HepG2 (cell line): ENCODE data around the gene HDGFL2. TPM values are rescaled to one million over a fixed set of nuclear protein-coding genes. Genes with fewer than 3 reads are reported as not detected.
A peak's percentile ranks its signal among the peaks of the same experiment; 100 is the strongest.

Experiments used
- AKNA ChIP-seq: sonication (generic); formaldehyde crosslinking; IDR thresholded peaks from 2 replicates; pipeline ENCODE4 v1.4.0; 2020; ENCODE audit warnings: missing genetic modification reagents, borderline replicate concordance
- ATF1 ChIP-seq: IDR thresholded peaks from 2 replicates; pipeline ENCODE4 v1.6.1; 2016; ENCODE audit warnings: mild to moderate bottlenecking, control low read depth
- CREB1 ChIP-seq, 2 experiments: fragments of 450-650 bp in 1 of 2; IDR thresholded peaks; 2 replicates each; pipeline ENCODE4 v1.6.1; 2016 to 2017; ENCODE audit warnings: control low read depth in 1 of 2, mild to moderate bottlenecking in 1 of 2, missing compliant biosample characterization in 1 of 2, missing genetic modification characterization in 1 of 2
- JUN ChIP-seq: sonication (generic); formaldehyde crosslinking; IDR thresholded peaks from 2 replicates; pipeline ENCODE4 v1.4.0; 2020; ENCODE audit warnings: mild to moderate bottlenecking, missing genetic modification reagents
- KAT2B ChIP-seq: fragments of 150-350 bp; IDR thresholded peaks from 2 replicates; pipeline ENCODE4 v1.6.1; 2014; ENCODE audit warnings: low read depth, low read length, borderline replicate concordance
- RBM22 ChIP-seq: fragments of 200-400 bp; formaldehyde crosslinking; optimal IDR thresholded peaks from 2 replicates; pipeline ENCODE3; 2017; ENCODE audit warnings: mild to moderate bottlenecking, low read length, moderate library complexity
- SIX1 ChIP-seq: sonication (generic); formaldehyde crosslinking; IDR thresholded peaks from 2 replicates; pipeline ENCODE4 v1.4.0; 2020; ENCODE audit warnings: missing genetic modification reagents, borderline replicate concordance
- SOX6 ChIP-seq, 2 experiments: fragments of 450-650 bp in 1 of 2; sonication (generic) in 1 of 2; formaldehyde crosslinking in 1 of 2; IDR thresholded peaks; 2 replicates each; pipeline versions ENCODE4 v1.4.0 to v1.6.1; 2017 to 2020; ENCODE audit warnings: antibody characterized with exemption in 1 of 2, mild to moderate bottlenecking in 1 of 2, missing genetic modification reagents in 1 of 2
- ZMYM4 ChIP-seq: sonication (generic); formaldehyde crosslinking; IDR thresholded peaks from 2 replicates; pipeline ENCODE4 v1.8.1; 2023; ENCODE audit warnings: mild to moderate bottlenecking, missing genetic modification reagents
- ZNF124 ChIP-seq: sonication (generic); formaldehyde crosslinking; IDR thresholded peaks from 2 replicates; pipeline ENCODE4 v1.4.0; 2020; ENCODE audit warnings: missing genetic modification reagents
- ZNF337 ChIP-seq: sonication (generic); formaldehyde crosslinking; IDR thresholded peaks from 2 replicates; pipeline ENCODE4 v1.5.1; 2020; ENCODE audit warnings: missing genetic modification reagents, low read depth, mild to moderate bottlenecking, borderline replicate concordance
- ZNF34 ChIP-seq: sonication (generic); formaldehyde crosslinking; IDR thresholded peaks from 2 replicates; pipeline ENCODE4 v1.4.0; 2020; ENCODE audit warnings: mild to moderate bottlenecking, missing genetic modification reagents, borderline replicate concordance
- ZNF549 ChIP-seq: sonication (generic); formaldehyde crosslinking; IDR thresholded peaks from 2 replicates; pipeline ENCODE4 v1.5.0; 2020; ENCODE audit warnings: missing genetic modification reagents
- ZNF557 ChIP-seq: sonication (generic); formaldehyde crosslinking; IDR thresholded peaks from 2 replicates; pipeline ENCODE4 v1.4.0; 2020; ENCODE audit warnings: missing genetic modification reagents
- ZNF605 ChIP-seq: sonication (generic); formaldehyde crosslinking; IDR thresholded peaks from 2 replicates; pipeline ENCODE4 v1.8.0; 2022; ENCODE audit warnings: mild to moderate bottlenecking, missing genetic modification reagents
- ZNF619 ChIP-seq: sonication (generic); formaldehyde crosslinking; IDR thresholded peaks from 2 replicates; pipeline ENCODE4 v1.4.0; 2020; ENCODE audit warnings: mild to moderate bottlenecking, missing genetic modification reagents
- ZNF770 ChIP-seq: sonication (generic); formaldehyde crosslinking; IDR thresholded peaks from 2 replicates; pipeline ENCODE4 v1.5.0; 2020; ENCODE audit warnings: mild to moderate bottlenecking, missing genetic modification reagents
- polyA plus RNA-seq, 8 experiments: library from polyadenylated mRNA; depleted of rRNA in 3 of 8; stranded (reverse) in 7 of 8; unstranded in 1 of 8; fragments of >200 nt; fragmentation: Illumina TruSeq in 4 of 8; extraction: Trizol in 4 of 8; gene quantifications; 2 replicates each; pipeline versions ENCODE4 v1.2.1 to v1.2.3, GENCODE V29; 2011 to 2016; ENCODE audit warnings: low read depth in 4 of 8, missing spikeins in 1 of 8, mixed read lengths in 1 of 8; ENCODE audit not compliant: insufficient read depth in 1 of 8
- total RNA-seq, 5 experiments: library from RNA; depleted of rRNA; stranded (reverse); fragments of >200 nt; fragmentation: Illumina TruSeq; extraction: Trizol; gene quantifications; 2 replicates each; pipeline ENCODE4 v1.2.3, GENCODE V29; 2016; ENCODE audit warnings: low read depth in 1 of 5
- TF ChIP-seq, protein P1 (sequence below): sonication (generic); formaldehyde crosslinking; IDR thresholded peaks from 2 replicates; pipeline ENCODE4 v1.4.0; 2020; ENCODE audit warnings: mild to moderate bottlenecking, missing genetic modification reagents

Gene HDGFL2
- total and polyA plus RNA-seq, 2 of the 13 experiments (the other 11 are each of a cell fraction or from before 2014, with no cell fraction given): 20.0 to 51.1 TPM

- TF ChIP-seq ZNF770 (CRISPR knock-in tag): no peak; the same call in 1 of the 2 replicates
- no peak for TF ChIP-seq AKNA (CRISPR knock-in tag)
- peak; percentile 78; the same call in 1 of the 2 replicates for TF ChIP-seq ZNF605 (CRISPR knock-in tag)
- no peak for TF ChIP-seq ATF1 (CRISPR knock-in tag)
- TF ChIP-seq RBM22: no peak
- TF ChIP-seq CREB1 (IDR thresholded peaks at IDR 0.05): no peak
- TF ChIP-seq CREB1 (CRISPR knock-in tag; IDR thresholded peaks at IDR 0.05): no peak
- no peak for TF ChIP-seq ZMYM4 (CRISPR knock-in tag)
- no peak for TF ChIP-seq ZNF549 (CRISPR knock-in tag)
- TF ChIP-seq ZNF124 (CRISPR knock-in tag): 0 out of 2 replicates have a peak, but pooled peaks have one; percentile 47
- no peak for TF ChIP-seq KAT2B
- TF ChIP-seq ZNF337 (CRISPR knock-in tag): no peak
- no peak for TF ChIP-seq SIX1 (CRISPR knock-in tag)
- no peak for TF ChIP-seq JUN (CRISPR knock-in tag)
- no peak for TF ChIP-seq ZNF34 (CRISPR knock-in tag)
- peak; percentile 81; the same call in 1 of the 2 replicates for TF ChIP-seq ZNF557 (CRISPR knock-in tag)
- TF ChIP-seq, protein P1, sequence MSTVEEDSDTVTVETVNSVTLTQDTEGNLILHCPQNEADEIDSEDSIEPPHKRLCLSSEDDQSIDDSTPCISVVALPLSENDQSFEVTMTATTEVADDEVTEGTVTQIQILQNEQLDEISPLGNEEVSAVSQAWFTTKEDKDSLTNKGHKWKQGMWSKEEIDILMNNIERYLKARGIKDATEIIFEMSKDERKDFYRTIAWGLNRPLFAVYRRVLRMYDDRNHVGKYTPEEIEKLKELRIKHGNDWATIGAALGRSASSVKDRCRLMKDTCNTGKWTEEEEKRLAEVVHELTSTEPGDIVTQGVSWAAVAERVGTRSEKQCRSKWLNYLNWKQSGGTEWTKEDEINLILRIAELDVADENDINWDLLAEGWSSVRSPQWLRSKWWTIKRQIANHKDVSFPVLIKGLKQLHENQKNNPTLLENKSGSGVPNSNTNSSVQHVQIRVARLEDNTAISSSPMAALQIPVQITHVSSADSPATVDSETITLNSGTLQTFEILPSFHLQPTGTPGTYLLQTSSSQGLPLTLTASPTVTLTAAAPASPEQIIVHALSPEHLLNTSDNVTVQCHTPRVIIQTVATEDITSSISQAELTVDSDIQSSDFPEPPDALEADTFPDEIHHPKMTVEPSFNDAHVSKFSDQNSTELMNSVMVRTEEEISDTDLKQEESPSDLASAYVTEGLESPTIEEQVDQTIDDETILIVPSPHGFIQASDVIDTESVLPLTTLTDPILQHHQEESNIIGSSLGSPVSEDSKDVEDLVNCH (CRISPR knock-in tag): no peak
- TF ChIP-seq SOX6 (IDR thresholded peaks at IDR 0.05): no peak
- peak; percentile 65 for TF ChIP-seq SOX6 (CRISPR knock-in tag; IDR thresholded peaks at IDR 0.05)
- peak; percentile 76; the same call in 1 of the 2 replicates for TF ChIP-seq ZNF619
These were observed 59.6 kb downstream of the HDGFL2 start (continued) for GRCh38 chr19:4531562-4532165.
